Glutamatergic neuron (in vitro differentiated cells): Measurements from ENCODE around the gene CAMKK1. TPM values are rescaled to one million over a fixed set of nuclear protein-coding genes. Genes with fewer than 3 reads are reported as not detected.

Experiments
- DNase-seq: peaks from one replicate; pipeline ENCODE4 v3.0.0; 2022
- H3K27ac Mint-ChIP-seq: one replicate; pipeline ENCODE4 v1.8.0; 2020; ENCODE audit warnings: mild to moderate bottlenecking, mixed read lengths, inconsistent platforms; ENCODE audit not compliant: unreplicated experiment
- H3K27me3 Mint-ChIP-seq: one replicate; pipeline ENCODE4 v1.8.0; 2020; ENCODE audit warnings: mild to moderate bottlenecking, moderate library complexity, mixed read lengths, inconsistent platforms; ENCODE audit not compliant: unreplicated experiment
- H3K36me3 Mint-ChIP-seq: one replicate; pipeline ENCODE4 v1.8.0; 2020; ENCODE audit warnings: mild to moderate bottlenecking, mixed read lengths, inconsistent platforms; ENCODE audit not compliant: unreplicated experiment
- H3K4me1 Mint-ChIP-seq: one replicate; pipeline ENCODE4 v1.8.0; 2020; ENCODE audit warnings: mild to moderate bottlenecking, low read depth, mixed read lengths, inconsistent platforms; ENCODE audit not compliant: unreplicated experiment
- H3K4me3 Mint-ChIP-seq: one replicate; pipeline ENCODE4 v1.8.0; 2020; ENCODE audit warnings: mild to moderate bottlenecking, mixed read lengths, inconsistent platforms; ENCODE audit not compliant: unreplicated experiment
- H3K9me3 Mint-ChIP-seq: one replicate; pipeline ENCODE4 v1.8.0; 2020; ENCODE audit warnings: mild to moderate bottlenecking, moderate library complexity, mixed read lengths, inconsistent platforms; ENCODE audit not compliant: unreplicated experiment
- CTCF ChIP-seq: fragments of 200-600 bp; sonication (generic); IDR thresholded peaks from one replicate; pipeline ENCODE4 v1.5.0; 2021; ENCODE audit not compliant: partially characterized antibody, unreplicated experiment
- total RNA-seq: library from RNA; stranded (reverse); fragmentation: NEBNext Ultra II Directional; extraction: Animal tissue kit (Norgen Biotek cat#: 25700); gene quantifications from one replicate; pipeline ENCODE4 v1.2.1, GENCODE V29; 2021; ENCODE audit not compliant: unreplicated experiment

CAMKK1 gene
- total RNA-seq, 1 donor from 2014 or later: 41.3 TPM

- Mint-ChIP-seq H3K9me3 (peaks cover 11% of the 10 kb centered on the region), H3K27me3 (peaks cover 13% of the 10 kb centered on the region), H3K36me3 (peaks cover 6% of the 10 kb centered on the region), H3K4me3 (no peak overlapping the region), H3K4me1 (peaks cover 29% of the 10 kb centered on the region), H3K27ac (no peak overlapping the region)
- DNase-seq: no peak
- no peak for TF ChIP-seq CTCF
These were observed 17.5 kb downstream of the CAMKK1 start for GRCh38 chr17:3875317-3875716.

- no peak for TF ChIP-seq CTCF
- no peak for DNase-seq
- peaks cover 15% of the 10 kb centered on the region for H3K4me1 Mint-ChIP-seq
- H3K27ac Mint-ChIP-seq: peak overlapping the region; percentile 5
- peaks cover 2% of the 10 kb centered on the region for H3K9me3 Mint-ChIP-seq
- H3K36me3 Mint-ChIP-seq: peaks cover 6% of the 10 kb centered on the region
- H3K27me3 Mint-ChIP-seq: peaks cover 4% of the 10 kb centered on the region
- peak overlapping the region; percentile 20 for H3K4me3 Mint-ChIP-seq
These were observed 19.0 kb downstream of the CAMKK1 start for GRCh38 chr17:3873862-3874261.

DNA sequence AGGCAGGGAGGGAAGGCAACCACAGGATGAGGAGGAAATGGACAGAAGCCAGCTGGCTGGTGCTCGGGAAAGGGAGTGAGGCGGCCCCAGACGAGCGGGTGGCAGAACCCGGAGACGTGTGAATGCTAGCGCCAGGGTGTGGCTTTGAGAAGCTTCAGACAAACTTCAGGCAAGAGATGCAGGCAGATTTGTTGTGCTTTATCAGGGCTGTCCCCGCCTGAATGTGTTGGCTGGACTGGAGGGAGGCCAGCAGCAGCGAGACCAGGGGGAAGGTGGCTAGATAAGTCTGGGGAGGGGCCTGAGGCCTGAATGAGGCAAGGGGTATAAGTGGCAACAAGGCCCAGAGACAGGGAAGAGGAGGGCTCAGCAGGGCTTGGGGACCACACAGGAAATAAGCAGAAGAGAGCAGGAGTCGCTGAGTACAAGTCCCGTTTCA is 22.0 kb downstream of the CAMKK1 start:
- Mint-ChIP-seq H3K4me3 (no peak overlapping the region), H3K4me1 (peaks cover 16% of the 10 kb centered on the region)

GRCh38 chr17:3867606-3868005 is 25.2 kb downstream of the CAMKK1 start:
- no peak for DNase-seq
- Mint-ChIP-seq H3K36me3 (no peaks in the 10 kb centered on the region), H3K27me3 (peaks cover 2% of the 10 kb centered on the region), H3K4me3 (no peak overlapping the region), H3K4me1 (peaks cover 12% of the 10 kb centered on the region), H3K9me3 (peaks cover 5% of the 10 kb centered on the region), H3K27ac (peak overlapping the region; percentile 59)
- TF ChIP-seq CTCF: no peak

More for the DNA sequence above, 22.0 kb downstream of the CAMKK1 start:
- TF ChIP-seq CTCF: no peak
- Mint-ChIP-seq H3K27ac (peak overlapping the region; percentile 48), H3K27me3 (peaks cover 2% of the 10 kb centered on the region), H3K36me3 (peaks cover 6% of the 10 kb centered on the region), H3K9me3 (peaks cover 5% of the 10 kb centered on the region)
- DNase-seq: no peak

DNA sequence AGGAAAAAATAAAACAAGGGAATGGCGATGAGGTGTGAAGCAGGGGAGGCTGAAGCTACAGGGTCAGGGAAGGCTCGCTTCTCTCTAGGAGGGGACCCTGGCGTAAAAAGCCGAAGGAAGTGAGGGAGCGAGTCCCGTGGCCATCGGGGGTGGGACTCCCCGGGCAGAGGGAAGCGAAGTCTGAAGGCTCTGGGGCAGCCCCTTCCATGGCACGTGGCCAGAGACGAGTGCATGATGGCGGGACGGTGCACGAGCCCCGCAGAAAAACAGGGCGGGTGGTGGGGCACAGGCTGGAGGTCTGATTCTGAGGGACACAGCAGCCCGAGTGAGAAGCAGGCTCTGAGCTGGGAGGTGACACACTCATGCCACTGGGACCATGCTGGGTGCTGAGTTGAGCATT is 25.7 kb downstream of the CAMKK1 start:
- Mint-ChIP-seq H3K27ac (peak overlapping the region; percentile 68), H3K9me3 (peaks cover 7% of the 10 kb centered on the region), H3K36me3 (no peaks in the 10 kb centered on the region), H3K27me3 (peaks cover 5% of the 10 kb centered on the region), H3K4me3 (peak overlapping the region; percentile 58), H3K4me1 (peaks cover 12% of the 10 kb centered on the region)
- no peak for DNase-seq
- no peak for TF ChIP-seq CTCF
